Measurements from ENCODE around the gene EIF4E2.

DNA sequence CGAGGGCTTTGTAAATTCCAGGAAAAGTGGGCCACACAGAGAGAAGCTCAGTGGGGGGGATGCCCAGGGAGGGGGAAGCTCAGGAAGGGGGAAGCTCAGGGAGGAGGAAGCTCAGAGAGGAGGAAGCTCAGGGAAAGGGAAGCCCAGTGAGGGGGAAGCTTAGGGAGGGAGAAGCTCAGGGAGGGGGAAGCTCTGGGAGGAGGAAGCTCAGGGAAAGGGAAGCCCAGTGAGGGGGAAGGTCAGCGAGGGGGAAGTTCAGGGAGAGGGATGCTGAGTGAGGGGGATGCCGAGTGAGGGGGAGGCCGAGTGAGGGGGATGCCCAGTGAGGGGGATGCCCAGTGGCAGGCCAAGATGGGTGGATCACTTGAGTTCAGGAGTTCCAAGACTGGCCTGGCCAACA is 11.8 kb upstream of the EIF4E2 start:
- TF ChIP-seq, protein P1, sequence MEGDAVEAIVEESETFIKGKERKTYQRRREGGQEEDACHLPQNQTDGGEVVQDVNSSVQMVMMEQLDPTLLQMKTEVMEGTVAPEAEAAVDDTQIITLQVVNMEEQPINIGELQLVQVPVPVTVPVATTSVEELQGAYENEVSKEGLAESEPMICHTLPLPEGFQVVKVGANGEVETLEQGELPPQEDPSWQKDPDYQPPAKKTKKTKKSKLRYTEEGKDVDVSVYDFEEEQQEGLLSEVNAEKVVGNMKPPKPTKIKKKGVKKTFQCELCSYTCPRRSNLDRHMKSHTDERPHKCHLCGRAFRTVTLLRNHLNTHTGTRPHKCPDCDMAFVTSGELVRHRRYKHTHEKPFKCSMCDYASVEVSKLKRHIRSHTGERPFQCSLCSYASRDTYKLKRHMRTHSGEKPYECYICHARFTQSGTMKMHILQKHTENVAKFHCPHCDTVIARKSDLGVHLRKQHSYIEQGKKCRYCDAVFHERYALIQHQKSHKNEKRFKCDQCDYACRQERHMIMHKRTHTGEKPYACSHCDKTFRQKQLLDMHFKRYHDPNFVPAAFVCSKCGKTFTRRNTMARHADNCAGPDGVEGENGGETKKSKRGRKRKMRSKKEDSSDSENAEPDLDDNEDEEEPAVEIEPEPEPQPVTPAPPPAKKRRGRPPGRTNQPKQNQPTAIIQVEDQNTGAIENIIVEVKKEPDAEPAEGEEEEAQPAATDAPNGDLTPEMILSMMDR (conservative IDR thresholded peaks at IDR 0.05), result no peak
- no peak for TF ChIP-seq EZH2 (IDR thresholded peaks at IDR 0.05; ENCODE audit: low read depth)

All from PC-9 (cell line).